Thyroid gland (tissue), 4 donors: ENCODE results near the gene CDYL2.

Source experiments
- CTCF ChIP-seq, 6 experiments: fragments of 200-600 bp in 3 of 6; fragments of 450-650 bp in 3 of 6; sonication (generic) in 3 of 6; IDR thresholded peaks; one replicate each; pipeline ENCODE4 v1.5.1; 2016 to 2019; ENCODE audit warnings: antibody characterized with exemption in 6 of 6, mild to moderate bottlenecking in 2 of 6, inconsistent platforms in 1 of 6, moderate library complexity in 1 of 6
- POLR2A ChIP-seq, 2 donors: fragments of 450-650 bp; IDR thresholded peaks; one replicate each; pipeline ENCODE4 v1.6.1; 2017; ENCODE audit warnings: antibody characterized with exemption in 2 of 2, mild to moderate bottlenecking in 2 of 2, moderate library complexity in 1 of 2

DNA sequence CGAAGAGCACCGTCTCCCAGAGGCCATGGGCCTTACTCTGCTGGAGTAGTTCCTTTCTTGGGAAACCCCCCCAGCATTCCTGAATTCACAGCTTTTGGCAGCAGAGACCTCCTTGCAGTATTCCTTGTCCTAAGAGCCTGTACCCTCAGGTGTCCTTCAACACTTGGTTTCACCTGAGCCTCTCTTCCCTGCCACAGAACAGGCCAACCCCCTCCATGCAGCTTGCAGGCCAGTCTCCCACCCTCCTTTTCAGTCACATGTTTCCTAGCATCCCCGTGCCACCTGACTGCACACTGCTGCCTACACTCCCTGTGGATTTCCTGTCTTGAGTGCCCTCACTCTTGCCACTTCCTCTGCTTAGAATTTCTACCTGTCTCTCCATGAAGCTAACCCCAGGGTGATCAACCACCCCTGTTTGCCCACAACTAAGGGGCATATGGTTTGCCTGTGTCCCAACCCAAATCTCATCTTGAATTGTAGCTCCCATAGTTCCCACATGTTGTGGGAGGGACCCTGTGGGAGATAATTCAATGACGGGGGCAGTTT is 198.1 kb downstream of the CDYL2 start:
- TF ChIP-seq CTCF (IDR thresholded peaks at IDR 0.05) (no peak), POLR2A (IDR thresholded peaks at IDR 0.05) (no peak)
